GM21367 (cell line): ENCODE measurements around the gene SRGAP1.

ENCODE experiments used
- ATAC-seq: cut with Tn5 transposase; IDR thresholded peaks from one replicate; pipeline ENCODE4 v1.9.1; 2021; ENCODE audit not compliant: unreplicated experiment

SRGAP1 gene

GRCh38 chr12:63961048-63961447 is 116.5 kb downstream of the SRGAP1 start:
- ATAC-seq, result no peak

DNA sequence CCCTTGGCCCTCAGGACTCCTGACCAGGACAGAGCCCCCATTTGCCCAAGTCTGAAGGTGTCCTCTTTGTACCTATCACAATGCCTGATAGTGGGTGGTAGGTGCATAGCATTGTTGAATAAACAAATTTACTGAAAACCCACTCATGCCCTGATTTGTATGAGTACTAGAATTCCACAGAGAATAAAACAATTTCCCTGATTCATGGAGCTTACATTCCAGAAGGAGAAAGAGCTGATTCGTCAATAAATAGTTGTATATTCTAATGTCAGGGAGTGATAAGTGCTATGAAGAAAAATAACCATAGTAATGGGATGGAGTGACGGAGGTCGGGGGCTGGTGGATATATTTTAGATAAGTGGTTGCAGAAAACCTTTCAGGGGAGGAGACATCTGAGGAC is 117.0 kb downstream of the SRGAP1 start:
- no peak for ATAC-seq

DNA sequence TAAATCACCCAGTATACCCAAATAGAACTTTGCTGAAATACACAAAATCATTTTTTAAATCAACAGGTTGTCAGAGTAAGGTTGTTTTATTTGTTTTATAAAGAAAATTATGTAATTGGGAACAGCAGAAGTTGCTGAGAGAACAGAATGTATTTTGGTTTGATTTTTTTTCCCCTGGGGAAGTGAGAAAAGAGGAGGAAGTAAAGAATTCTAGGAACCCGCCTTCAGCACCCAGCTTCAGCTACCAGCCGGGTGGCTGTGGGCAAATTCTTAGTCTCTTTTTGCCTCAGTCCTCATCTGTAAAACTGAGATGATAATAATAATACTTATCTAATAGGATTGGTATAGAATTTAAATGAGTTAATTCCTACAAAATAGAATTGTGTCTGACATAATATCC is 119.4 kb downstream of the SRGAP1 start:
- ATAC-seq, result no peak

- no peak for ATAC-seq
These were observed 119.8 kb downstream of the SRGAP1 start for GRCh38 chr12:63964301-63964700.

GRCh38 chr12:63965936-63966605 is 121.6 kb downstream of the SRGAP1 start:
- no peak for ATAC-seq

GRCh38 chr12:63966606-63966975 is 122.1 kb downstream of the SRGAP1 start:
- no peak for ATAC-seq

- ATAC-seq, result no peak
These were observed 123.1 kb downstream of the SRGAP1 start for GRCh38 chr12:63967358-63968145.

DNA sequence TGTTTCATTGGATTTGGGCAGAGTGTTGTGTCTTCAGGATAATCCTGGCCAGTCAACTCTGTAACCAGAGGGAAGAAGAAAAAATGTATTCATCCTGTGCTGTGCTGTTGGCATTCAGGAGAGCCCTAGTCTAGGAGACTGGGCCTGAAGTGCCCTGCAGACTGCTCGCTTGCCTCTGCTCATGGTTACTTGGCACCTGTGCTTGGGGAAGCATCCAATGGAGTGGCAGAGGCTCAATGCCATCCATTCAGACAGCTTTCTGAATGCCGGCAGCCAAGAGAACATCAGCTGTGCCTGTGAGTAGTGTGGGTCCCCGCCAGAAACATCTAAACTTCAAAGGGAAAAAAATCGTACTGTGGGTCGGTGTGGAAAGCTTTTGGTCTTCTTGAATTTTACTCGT is 124.2 kb downstream of the SRGAP1 start:
- no peak for ATAC-seq

- no peak for ATAC-seq
These were observed 132.4 kb downstream of the SRGAP1 start for GRCh38 chr12:63976902-63977395.

DNA sequence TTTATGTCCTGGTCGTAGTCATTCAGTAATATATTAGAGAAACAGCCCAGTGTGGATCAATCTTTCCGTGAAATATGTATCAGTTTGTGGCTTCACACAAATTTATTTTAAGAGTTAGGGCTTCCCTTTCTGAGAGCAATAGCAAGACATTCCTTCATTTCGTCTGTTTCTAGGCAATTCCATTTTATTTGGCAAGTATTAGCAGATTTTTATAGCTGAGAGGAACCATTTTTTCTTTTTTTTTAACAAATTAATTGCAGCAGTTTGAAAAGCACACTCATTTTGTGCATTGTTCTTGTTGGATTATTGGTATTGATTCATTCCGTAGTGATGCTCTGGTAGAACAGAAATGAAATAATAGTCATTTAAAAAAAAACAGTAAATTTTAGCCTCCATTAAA is 132.9 kb downstream of the SRGAP1 start:
- no peak for ATAC-seq

- no peak for ATAC-seq
These were observed 134.0 kb downstream of the SRGAP1 start for GRCh38 chr12:63978519-63978918.

DNA sequence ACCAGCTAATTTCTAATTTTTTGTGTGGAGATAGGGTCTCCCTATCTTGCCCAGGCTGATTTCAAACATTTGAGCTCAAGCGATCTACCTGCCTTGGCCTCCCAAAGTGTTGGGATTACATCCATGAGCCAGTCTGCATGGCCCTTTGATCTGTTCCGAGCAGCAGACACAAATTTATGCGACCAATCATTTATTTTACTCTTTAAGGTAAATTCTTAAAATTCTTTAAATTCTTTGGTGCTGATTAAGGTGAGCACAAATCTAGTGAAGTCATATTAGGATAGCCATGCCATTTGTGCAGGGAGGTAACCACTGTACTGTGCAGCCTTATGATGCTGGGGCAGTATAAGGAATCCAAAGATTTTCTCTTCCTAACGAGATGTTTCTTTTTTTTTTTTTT is 135.7 kb downstream of the SRGAP1 start:
- no peak for ATAC-seq

DNA sequence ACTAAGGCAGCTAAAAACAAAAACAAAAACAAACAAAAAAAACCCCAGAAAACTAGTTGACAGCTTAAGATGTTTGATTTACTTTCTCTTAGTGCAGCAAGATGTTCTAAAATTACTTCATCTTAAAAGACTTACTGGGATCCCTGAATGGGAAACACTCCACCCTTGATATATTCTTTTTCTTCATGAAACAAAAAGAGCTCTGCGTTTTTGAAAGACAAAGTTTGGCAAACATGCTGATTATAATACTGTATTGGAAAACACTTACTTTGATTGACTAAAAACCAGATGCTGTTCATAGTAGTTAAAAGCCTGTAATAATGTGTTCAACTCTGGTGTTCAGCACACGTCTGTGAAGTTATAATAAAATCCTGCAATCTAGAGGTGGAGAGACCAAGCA is 136.8 kb downstream of the SRGAP1 start:
- no peak for ATAC-seq

DNA sequence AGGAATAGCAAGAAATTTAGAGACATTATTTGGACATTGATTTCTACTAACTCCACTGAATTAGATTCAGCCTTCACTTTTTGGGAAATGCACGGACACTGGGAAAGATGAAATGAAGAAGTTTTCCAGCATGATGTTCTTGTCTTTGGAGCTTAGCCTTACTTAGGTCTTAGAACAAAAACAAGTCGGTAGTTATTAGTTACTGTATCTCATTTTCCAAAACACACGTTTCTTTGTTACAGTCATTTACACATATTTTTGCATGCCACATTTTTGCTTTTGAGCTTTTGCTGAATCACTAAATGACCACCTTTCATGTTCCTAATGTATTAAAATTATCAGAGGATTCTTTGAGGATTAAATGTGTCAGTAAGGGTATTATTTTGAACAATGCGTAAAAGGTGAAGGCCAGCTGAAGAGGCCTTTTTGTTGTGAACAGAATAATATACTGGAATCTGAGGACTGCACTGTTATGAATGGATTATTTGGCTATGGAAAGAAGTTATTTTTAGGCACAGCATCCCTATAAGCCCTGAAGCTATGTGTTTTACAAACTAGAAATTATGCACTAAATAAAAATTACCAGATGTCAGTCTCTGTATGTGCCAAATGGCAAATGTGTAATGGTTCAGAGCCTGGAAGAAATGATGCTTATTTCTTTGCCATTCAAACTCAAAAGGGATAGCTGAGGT is 138.2 kb downstream of the SRGAP1 start:
- no peak for ATAC-seq

- no peak for ATAC-seq
These were observed 141.0 kb downstream of the SRGAP1 start for GRCh38 chr12:63985456-63985855.

- no peak for ATAC-seq
These were observed 141.4 kb downstream of the SRGAP1 start for GRCh38 chr12:63985945-63986344.

GRCh38 chr12:63989301-63989845 is 144.9 kb downstream of the SRGAP1 start:
- ATAC-seq, result no peak

GRCh38 chr12:63990828-63991547 is 146.5 kb downstream of the SRGAP1 start:
- ATAC-seq, result no peak

DNA sequence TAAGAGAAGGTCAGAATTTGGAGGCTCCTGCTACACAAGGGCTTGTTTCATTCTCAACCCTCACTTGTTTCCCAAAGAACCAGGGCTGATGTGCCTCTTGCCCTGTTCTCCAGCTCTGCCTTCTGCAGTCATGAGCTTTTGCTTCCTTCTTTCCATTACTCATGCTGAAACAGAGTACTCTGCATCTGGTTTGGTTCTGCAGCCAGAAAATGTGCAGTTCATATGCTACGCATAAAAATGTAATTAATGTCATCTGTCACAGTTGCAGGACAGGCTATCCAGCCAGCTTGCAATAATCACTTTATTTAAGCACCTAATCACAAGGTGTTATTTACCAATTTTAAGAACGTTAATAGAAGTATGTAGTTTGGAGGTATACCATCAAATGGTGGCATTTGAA is 150.2 kb downstream of the SRGAP1 start:
- ATAC-seq, result no peak

DNA sequence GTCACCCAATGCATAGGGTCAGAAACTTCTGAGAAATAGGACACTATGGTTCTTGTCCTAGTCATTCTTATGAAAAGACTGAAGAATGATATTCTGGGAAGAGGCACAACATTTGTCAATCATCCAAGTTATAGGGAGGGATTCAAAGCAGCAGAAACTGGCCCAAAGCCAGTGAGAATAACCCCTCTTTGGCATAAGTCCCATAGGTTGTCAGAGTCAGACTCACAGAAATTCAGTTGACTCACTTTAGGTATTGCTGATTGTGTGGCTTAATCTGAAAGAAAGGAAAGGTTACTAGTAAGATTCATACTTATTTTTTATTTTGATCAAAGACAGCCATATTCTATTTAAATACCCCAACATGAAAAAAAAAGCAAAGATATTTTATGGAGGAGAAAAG is 151.0 kb downstream of the SRGAP1 start:
- ATAC-seq, result no peak

- no peak for ATAC-seq
These were observed 152.1 kb downstream of the SRGAP1 start for GRCh38 chr12:63996556-63996955.
